Colonic mucosa (tissue), 4 donors: ENCODE results near the gene SPIRE1. TPM values are rescaled to one million over a fixed set of nuclear protein-coding genes. Genes with fewer than 3 reads are reported as not detected.

Experiments
- DNase-seq: peaks from one replicate; pipeline ENCODE4 v3.0.0-alpha.2; 2020
- H3K27ac ChIP-seq: fragments of 200-600 bp; one replicate; pipeline ENCODE4 v1.8.0; 2021
- H3K27me3 ChIP-seq: fragments of 200-600 bp; one replicate; pipeline ENCODE4 v1.8.0; 2021
- H3K36me3 ChIP-seq: fragments of 200-600 bp; one replicate; pipeline ENCODE4 v1.8.0; 2021
- H3K4me1 ChIP-seq: fragments of 200-600 bp; one replicate; pipeline ENCODE4 v1.8.0; 2021; ENCODE audit warnings: mild to moderate bottlenecking
- H3K4me3 ChIP-seq: fragments of 200-600 bp; one replicate; pipeline ENCODE4 v1.8.0; 2021
- H3K9ac ChIP-seq, 2 donors: one replicate each; pipeline ENCODE4 v1.7.0; 2013; ENCODE audit warnings: control low read depth in 2 of 2, low read depth in 2 of 2, low read length in 2 of 2
- H3K9me3 ChIP-seq: fragments of 200-600 bp; one replicate; pipeline ENCODE4 v1.8.0; 2021
- CTCF ChIP-seq: fragments of 200-600 bp; IDR thresholded peaks from one replicate; pipeline ENCODE4 v1.8.0; 2022; ENCODE audit warnings: antibody characterized with exemption, mild to moderate bottlenecking
- intact Hi-C: fragments of 100-400 bp; cut with DNase I; formaldehyde crosslinking; loops from one replicate; pipeline ENCODE4 v1.14.1; 2022
- total RNA-seq, 2 donors: library from RNA; stranded (reverse); fragmentation: NEBNext Ultra II Directional in 1 of 2; extraction: Animal tissue kit (Norgen Biotek cat#: 25700) in 1 of 2; gene quantifications; one replicate each; pipeline ENCODE4 v1.2.1, GENCODE V29; 2021
- donor health status: healthy.
- donor health status: DM: no; HTN: no; CAD: no.
- donor health status: DM: no; HTN: no; CAD: no.

The SPIRE1 gene
- total RNA-seq, 2 donors from 2014 or later: 2.7 to 9.0 TPM

GRCh38 chr18:12699747-12700146 is 41.8 kb upstream of the SPIRE1 start:
- intact Hi-C loops: no loop called here
- H3K27ac ChIP-seq: no peak overlapping the region
- H3K27me3 ChIP-seq: no peaks in the 10 kb centered on the region
- H3K4me3 ChIP-seq: no peak overlapping the region
- no peaks in the 10 kb centered on the region for H3K36me3 ChIP-seq
- TF ChIP-seq CTCF: no peak
- no peak overlapping the region for H3K9ac ChIP-seq
- no peak for DNase-seq
- H3K4me1 ChIP-seq: peaks cover 9% of the 10 kb centered on the region
- no peaks in the 10 kb centered on the region for H3K9me3 ChIP-seq

GRCh38 chr18:12694032-12694431 is 36.1 kb upstream of the SPIRE1 start:
- Histone ChIP-seq H3K4me3 (no peak overlapping the region), H3K9ac (no peak overlapping the region), H3K27me3 (no peaks in the 10 kb centered on the region), H3K27ac (no peak overlapping the region), H3K9me3 (no peaks in the 10 kb centered on the region), H3K4me1 (no peaks in the 10 kb centered on the region), H3K36me3 (no peaks in the 10 kb centered on the region)
- no peak for DNase-seq
- intact Hi-C loops: no loop called here
- TF ChIP-seq CTCF: no peak

GRCh38 chr18:12692206-12692605 is 34.3 kb upstream of the SPIRE1 start:
- TF ChIP-seq CTCF: no peak
- Histone ChIP-seq H3K36me3 (no peaks in the 10 kb centered on the region), H3K27ac (no peak overlapping the region), H3K27me3 (no peaks in the 10 kb centered on the region), H3K9ac (no peak overlapping the region), H3K9me3 (no peaks in the 10 kb centered on the region), H3K4me3 (no peak overlapping the region), H3K4me1 (no peaks in the 10 kb centered on the region)
- DNase-seq: no peak
- intact Hi-C loops: no loop called here

- H3K9ac ChIP-seq: no peak overlapping the region
- no peak for TF ChIP-seq CTCF
- H3K36me3 ChIP-seq: no peaks in the 10 kb centered on the region
- no peaks in the 10 kb centered on the region for H3K4me1 ChIP-seq
- no peak overlapping the region for H3K27ac ChIP-seq
- H3K9me3 ChIP-seq: no peaks in the 10 kb centered on the region
- no peak for DNase-seq
- no peak overlapping the region for H3K4me3 ChIP-seq
- intact Hi-C loops: no loop called here
- H3K27me3 ChIP-seq: no peaks in the 10 kb centered on the region
Measured at GRCh38 chr18:12689256-12689850, 31.4 kb upstream of the SPIRE1 start.

GRCh38 chr18:12686100-12686499 is 28.2 kb upstream of the SPIRE1 start:
- Histone ChIP-seq H3K4me1 (no peaks in the 10 kb centered on the region), H3K9me3 (no peaks in the 10 kb centered on the region), H3K27ac (no peak overlapping the region), H3K9ac (no peak overlapping the region), H3K4me3 (no peak overlapping the region), H3K27me3 (no peaks in the 10 kb centered on the region), H3K36me3 (no peaks in the 10 kb centered on the region)
- TF ChIP-seq CTCF: no peak
- DNase-seq: no peak
- intact Hi-C loops: no loop called here
